Measurements from ENCODE around the gene BMF.
A peak's percentile ranks its signal among the peaks of the same experiment; 100 is the strongest.

Gene BMF

DNA sequence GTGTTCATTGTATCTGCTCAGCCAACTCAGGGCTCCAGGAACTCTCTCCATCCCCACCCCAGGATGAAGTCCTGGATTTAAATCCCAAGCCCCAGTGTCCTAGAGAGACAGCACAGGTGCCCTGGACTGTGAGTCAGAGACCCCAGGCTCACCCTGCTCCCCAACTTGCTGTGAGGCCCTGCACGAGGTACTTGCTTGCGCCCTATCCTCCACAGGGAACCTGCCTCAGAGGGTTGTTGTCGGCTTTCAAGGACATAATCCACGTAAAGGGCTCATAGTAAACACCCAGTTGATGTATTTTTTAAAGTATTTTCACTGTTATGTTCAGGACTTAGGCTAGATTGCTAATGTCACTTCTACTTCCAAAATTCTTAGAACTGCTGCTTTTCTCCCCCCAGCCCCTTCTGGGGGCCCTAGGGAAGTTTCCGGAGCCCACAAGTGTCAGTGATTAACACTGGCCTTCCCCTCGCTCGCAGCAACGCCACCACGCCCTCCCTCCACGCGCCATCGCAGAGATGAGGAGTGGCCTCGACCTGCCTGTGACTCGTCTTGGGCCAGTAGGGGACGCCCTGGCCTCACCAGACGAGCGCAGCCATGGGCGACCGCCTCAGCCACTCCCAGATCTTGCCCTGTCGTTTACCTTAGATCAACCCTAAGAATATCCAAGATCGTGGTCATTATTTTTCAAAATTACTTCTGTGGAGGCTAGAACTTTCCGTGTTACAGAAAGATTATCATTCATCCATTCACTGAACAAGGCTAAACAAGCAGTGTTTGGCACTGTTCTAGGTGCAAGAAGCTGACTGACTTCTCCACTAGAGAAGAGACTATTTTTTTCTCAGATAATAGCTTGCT is 63.7 kb downstream of the BMF start:
- peaks cover 67% of the 10 kb centered on the region for H3F3A ChIP-seq (ENCODE audit: insufficient read depth)
- peak overlapping the region; percentile 59 for H3K4me2 ChIP-seq (ENCODE audit: low read depth, low read length, poor library complexity, severe bottlenecking)
- no peaks in the 10 kb centered on the region for H4K20me1 ChIP-seq (ENCODE audit: low read depth, low read length)
- no peak overlapping the region for H3K4me3 ChIP-seq (ENCODE audit: insufficient read depth, low read length, poor library complexity, severe bottlenecking)
- no peak overlapping the region for H2AFZ ChIP-seq (ENCODE audit: low read depth, low read length, severe bottlenecking)
- peaks cover 5% of the 10 kb centered on the region; the same call in 1 of the 2 replicates for H3K79me2 ChIP-seq (ENCODE audit: insufficient read depth, low read length)
- H3K27ac ChIP-seq (ENCODE audit: low read depth, low read length), result peak overlapping the region; percentile 98
- no peaks in the 10 kb centered on the region for H3K27me3 ChIP-seq (ENCODE audit: low read length)
- no peaks in the 10 kb centered on the region for H3K9me3 ChIP-seq (ENCODE audit: insufficient read depth, low read length)
- no peaks in the 10 kb centered on the region for H3K36me3 ChIP-seq (ENCODE audit: low read length)
- H3K9me2 ChIP-seq (replicated peaks; ENCODE audit: insufficient read depth, low read length), result no peaks in the 10 kb centered on the region
- TF ChIP-seq, protein P1, sequence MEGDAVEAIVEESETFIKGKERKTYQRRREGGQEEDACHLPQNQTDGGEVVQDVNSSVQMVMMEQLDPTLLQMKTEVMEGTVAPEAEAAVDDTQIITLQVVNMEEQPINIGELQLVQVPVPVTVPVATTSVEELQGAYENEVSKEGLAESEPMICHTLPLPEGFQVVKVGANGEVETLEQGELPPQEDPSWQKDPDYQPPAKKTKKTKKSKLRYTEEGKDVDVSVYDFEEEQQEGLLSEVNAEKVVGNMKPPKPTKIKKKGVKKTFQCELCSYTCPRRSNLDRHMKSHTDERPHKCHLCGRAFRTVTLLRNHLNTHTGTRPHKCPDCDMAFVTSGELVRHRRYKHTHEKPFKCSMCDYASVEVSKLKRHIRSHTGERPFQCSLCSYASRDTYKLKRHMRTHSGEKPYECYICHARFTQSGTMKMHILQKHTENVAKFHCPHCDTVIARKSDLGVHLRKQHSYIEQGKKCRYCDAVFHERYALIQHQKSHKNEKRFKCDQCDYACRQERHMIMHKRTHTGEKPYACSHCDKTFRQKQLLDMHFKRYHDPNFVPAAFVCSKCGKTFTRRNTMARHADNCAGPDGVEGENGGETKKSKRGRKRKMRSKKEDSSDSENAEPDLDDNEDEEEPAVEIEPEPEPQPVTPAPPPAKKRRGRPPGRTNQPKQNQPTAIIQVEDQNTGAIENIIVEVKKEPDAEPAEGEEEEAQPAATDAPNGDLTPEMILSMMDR (IDR thresholded peaks at IDR 0.05; ENCODE audit: insufficient read depth, low read length, poor library complexity, severe bottlenecking), result peak; percentile 95
- TF ChIP-seq EZH2phosphoT487 (conservative IDR thresholded peaks at IDR 0.05; ENCODE audit: low read length), result no peak
- H3K9ac ChIP-seq (ENCODE audit: low read length), result peak overlapping the region; percentile 59

DNA sequence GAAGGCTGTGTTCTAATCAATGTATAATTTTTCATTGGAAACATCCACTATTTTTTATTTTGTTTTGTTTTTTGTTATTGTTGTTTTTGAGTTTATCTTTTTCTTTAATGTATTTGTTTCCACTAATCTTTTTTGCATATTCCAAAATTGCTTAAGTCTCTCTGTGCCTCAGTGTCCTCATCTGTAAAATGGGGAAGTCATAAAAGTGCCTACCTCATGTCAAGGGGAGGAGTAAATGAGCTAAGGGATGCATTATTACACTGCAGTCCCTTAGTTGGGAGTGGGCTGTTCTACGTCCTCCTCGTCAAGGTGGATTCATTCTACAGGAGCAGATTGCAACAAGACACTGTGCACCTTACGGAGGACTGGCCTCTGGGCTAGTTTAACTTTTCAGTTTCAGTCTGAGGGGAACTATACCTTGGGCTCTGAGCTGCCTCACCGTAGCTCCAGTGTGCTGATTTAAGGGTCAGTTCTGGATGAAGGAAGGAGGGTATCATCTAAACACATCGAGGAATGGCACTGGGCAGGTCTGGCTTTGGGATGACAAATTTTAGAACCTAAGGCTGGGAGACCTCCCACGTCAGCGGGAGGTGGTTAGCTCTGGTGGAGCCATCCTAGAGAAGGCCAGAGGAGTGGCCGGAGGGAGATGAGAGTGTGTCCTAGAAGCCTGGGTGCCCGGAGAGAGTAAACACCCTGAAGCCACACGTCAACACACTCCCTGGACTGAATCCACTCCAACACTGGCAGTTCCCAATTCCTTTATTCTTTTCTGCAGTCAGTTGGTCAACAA is 64.6 kb downstream of the BMF start:
- Histone ChIP-seq H3K36me3 (ENCODE audit: low read length) (no peaks in the 10 kb centered on the region), H3K79me2 (ENCODE audit: insufficient read depth, low read length) (peaks cover 10% of the 10 kb centered on the region; the same call in 1 of the 2 replicates), H2AFZ (ENCODE audit: low read depth, low read length, severe bottlenecking) (no peak overlapping the region), H3F3A (ENCODE audit: insufficient read depth) (peaks cover 67% of the 10 kb centered on the region), H3K9ac (ENCODE audit: low read length) (peak overlapping the region; percentile 59), H3K27ac (ENCODE audit: low read depth, low read length) (peak overlapping the region; percentile 98), H3K4me2 (ENCODE audit: low read depth, low read length, poor library complexity, severe bottlenecking) (peak overlapping the region; percentile 59), H4K20me1 (ENCODE audit: low read depth, low read length) (no peaks in the 10 kb centered on the region), H3K9me3 (ENCODE audit: insufficient read depth, low read length) (no peaks in the 10 kb centered on the region), H3K4me3 (ENCODE audit: insufficient read depth, low read length, poor library complexity, severe bottlenecking) (no peak overlapping the region), H3K9me2 (replicated peaks; ENCODE audit: insufficient read depth, low read length) (no peaks in the 10 kb centered on the region), H3K27me3 (ENCODE audit: low read length) (no peaks in the 10 kb centered on the region)
- TF ChIP-seq, protein P1 (IDR thresholded peaks at IDR 0.05; ENCODE audit: insufficient read depth, low read length, poor library complexity, severe bottlenecking), result no peak
- TF ChIP-seq EZH2phosphoT487 (conservative IDR thresholded peaks at IDR 0.05; ENCODE audit: low read length), result no peak

DNA sequence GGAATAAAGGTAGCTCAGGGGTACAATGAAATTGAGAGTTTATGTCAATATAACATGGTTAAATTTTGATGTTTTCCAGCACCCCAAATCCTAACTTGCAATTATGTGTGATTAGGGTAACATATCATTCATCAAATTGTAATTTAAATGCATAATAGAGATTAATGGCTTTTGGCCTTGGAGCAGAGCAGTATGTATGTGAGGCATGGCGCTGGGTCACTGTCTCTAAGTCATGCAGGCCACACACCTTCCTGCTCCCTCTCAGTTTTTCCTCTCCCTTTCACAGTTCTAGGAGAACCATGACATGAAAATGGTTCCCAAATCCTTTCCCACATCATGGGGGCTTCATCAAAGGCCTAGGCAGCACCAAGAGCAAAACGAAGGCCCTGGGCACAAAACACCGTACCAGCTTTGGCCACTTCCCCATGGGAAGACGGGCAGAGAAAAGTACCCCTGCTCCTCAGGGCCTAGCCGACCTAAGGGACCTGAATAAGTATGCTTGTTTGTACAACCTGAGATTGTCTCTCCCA is 65.8 kb downstream of the BMF start:
- H3K9me3 ChIP-seq (ENCODE audit: insufficient read depth, low read length), result no peaks in the 10 kb centered on the region
- no peaks in the 10 kb centered on the region for H4K20me1 ChIP-seq (ENCODE audit: low read depth, low read length)
- peak overlapping the region; percentile 15; the same call in 1 of the 2 replicates for H3K27ac ChIP-seq (ENCODE audit: low read depth, low read length)
- no peak overlapping the region for H2AFZ ChIP-seq (ENCODE audit: low read depth, low read length, severe bottlenecking)
- peak overlapping the region; percentile 3 for H3K4me2 ChIP-seq (ENCODE audit: low read depth, low read length, poor library complexity, severe bottlenecking)
- no peak overlapping the region for H3K9ac ChIP-seq (ENCODE audit: low read length)
- no peaks in the 10 kb centered on the region for H3K27me3 ChIP-seq (ENCODE audit: low read length)
- H3K79me2 ChIP-seq (ENCODE audit: insufficient read depth, low read length), result peaks cover 22% of the 10 kb centered on the region
- no peak overlapping the region for H3K4me3 ChIP-seq (ENCODE audit: insufficient read depth, low read length, poor library complexity, severe bottlenecking)
- no peaks in the 10 kb centered on the region for H3K36me3 ChIP-seq (ENCODE audit: low read length)
- H3F3A ChIP-seq (ENCODE audit: insufficient read depth), result peaks cover 58% of the 10 kb centered on the region
- H3K9me2 ChIP-seq (replicated peaks; ENCODE audit: insufficient read depth, low read length), result no peaks in the 10 kb centered on the region
- TF ChIP-seq EZH2phosphoT487 (conservative IDR thresholded peaks at IDR 0.05; ENCODE audit: low read length), result no peak
- TF ChIP-seq, protein P1 (IDR thresholded peaks at IDR 0.05; ENCODE audit: insufficient read depth, low read length, poor library complexity, severe bottlenecking), result no peak

Measured in SU-DHL-6 (cell line).